LNCaP clone FGC (cell line): ENCODE results near the gene ARHGEF26.

ENCODE experiments used
- DNase-seq: peaks from one replicate; pipeline ENCODE4 v3.0.0-alpha.2; 2011; ENCODE audit warnings: low read depth
- H3K4me3 ChIP-seq: 2 replicates; pipeline ENCODE4 v1.5.1; 2011; ENCODE audit warnings: mild to moderate bottlenecking, low read depth, low read length, control low read depth
- TF ChIP-seq, protein P1 (sequence below): IDR thresholded peaks from 2 replicates; pipeline ENCODE4 v1.5.1; 2012; ENCODE audit warnings: mild to moderate bottlenecking; ENCODE audit not compliant: control insufficient read depth, insufficient read depth; ENCODE audit errors: extremely low read depth

ARHGEF26 gene

DNA sequence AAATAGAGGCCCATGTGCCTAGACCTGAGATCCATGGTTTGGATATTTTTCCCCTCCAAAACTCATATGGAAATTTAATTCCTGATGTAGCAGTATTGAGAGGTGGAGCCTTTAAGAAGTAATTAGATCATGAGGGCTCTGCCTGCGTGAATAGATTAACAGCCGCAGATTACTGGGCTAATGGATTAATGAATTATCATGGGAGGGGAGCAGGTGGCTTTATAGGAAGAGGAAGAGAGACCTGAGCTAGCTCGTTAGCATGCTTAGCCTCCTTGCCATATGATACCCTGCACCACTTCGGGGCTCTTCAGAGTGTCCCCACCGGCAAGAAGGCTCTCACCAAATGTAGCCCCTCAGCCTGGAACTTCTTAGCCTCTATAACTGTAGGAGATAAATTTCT lies 15.8 kb downstream of the ARHGEF26 start:
- DNase-seq = no peak
- TF ChIP-seq, protein P1, sequence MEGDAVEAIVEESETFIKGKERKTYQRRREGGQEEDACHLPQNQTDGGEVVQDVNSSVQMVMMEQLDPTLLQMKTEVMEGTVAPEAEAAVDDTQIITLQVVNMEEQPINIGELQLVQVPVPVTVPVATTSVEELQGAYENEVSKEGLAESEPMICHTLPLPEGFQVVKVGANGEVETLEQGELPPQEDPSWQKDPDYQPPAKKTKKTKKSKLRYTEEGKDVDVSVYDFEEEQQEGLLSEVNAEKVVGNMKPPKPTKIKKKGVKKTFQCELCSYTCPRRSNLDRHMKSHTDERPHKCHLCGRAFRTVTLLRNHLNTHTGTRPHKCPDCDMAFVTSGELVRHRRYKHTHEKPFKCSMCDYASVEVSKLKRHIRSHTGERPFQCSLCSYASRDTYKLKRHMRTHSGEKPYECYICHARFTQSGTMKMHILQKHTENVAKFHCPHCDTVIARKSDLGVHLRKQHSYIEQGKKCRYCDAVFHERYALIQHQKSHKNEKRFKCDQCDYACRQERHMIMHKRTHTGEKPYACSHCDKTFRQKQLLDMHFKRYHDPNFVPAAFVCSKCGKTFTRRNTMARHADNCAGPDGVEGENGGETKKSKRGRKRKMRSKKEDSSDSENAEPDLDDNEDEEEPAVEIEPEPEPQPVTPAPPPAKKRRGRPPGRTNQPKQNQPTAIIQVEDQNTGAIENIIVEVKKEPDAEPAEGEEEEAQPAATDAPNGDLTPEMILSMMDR = no peak
- no peak overlapping the region for H3K4me3 ChIP-seq

- TF ChIP-seq, protein P1 = no peak
- no peak overlapping the region for H3K4me3 ChIP-seq
- no peak for DNase-seq
Observed at GRCh38 chr3:154139996-154140436, 18.8 kb downstream of the ARHGEF26 start.

DNA sequence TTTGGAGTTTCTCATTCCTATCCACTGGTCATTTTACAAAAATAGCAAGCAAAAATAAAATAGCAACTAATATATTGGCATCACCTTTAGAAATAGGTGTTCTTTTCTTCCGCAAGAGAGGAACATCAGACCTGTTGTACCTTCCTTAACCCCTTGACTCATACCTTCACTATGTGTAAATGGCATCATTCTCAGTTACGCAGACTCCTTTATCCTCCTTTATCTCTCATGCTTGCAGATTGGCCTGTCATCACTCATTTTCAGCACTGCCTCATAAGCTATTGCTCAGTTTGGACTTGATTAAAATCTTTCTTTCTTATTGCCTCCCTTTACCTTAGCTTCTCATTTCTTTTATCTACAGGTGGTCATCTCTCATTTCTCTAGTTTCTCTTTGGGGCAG lies 21.4 kb downstream of the ARHGEF26 start:
- DNase-seq = no peak
- no peak overlapping the region for H3K4me3 ChIP-seq
- TF ChIP-seq, protein P1 = no peak

DNA sequence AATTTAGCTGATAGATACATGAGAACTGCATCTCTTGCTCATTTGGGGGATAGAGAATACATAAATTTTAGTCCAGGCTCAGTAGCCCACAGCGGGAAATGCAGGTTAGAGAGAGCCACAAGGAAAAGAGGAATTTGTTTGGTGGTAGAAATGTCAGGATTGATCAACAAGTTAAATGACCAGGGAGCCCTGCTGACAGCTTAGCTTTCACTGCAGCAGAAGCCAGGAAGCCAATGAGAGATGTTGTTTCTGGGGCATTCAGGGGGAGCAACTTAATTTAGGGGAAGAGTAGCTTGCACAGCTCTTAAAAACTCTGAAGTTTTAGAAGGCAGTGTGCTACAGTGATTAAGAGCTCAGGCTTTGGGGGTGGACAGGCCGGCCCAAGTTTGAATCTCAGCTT lies 22.7 kb downstream of the ARHGEF26 start:
- DNase-seq = no peak
- no peak overlapping the region for H3K4me3 ChIP-seq
- TF ChIP-seq, protein P1 = no peak

- no peak overlapping the region for H3K4me3 ChIP-seq
- TF ChIP-seq, protein P1 = no peak
- DNase-seq = no peak
Observed at GRCh38 chr3:154144825-154145465, 23.8 kb downstream of the ARHGEF26 start.

DNA sequence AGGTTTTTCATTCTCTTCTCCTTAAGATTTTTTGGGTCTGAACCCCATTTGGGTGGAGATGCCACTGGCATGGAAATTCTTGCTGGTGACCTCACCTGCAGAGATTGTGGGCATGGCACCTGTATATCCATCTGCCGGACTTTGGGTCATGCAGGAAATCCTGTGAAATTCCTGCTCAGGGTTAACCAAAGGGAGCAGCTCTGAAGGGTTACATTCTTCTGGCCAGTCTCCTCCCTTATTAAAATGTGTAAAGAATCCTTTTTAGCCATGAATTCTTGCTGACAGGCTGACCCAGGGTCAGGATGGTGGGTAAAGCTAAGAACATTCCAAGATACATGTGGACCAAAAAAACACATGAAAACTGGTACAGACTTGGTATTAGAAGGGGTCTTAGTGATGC lies 27.4 kb downstream of the ARHGEF26 start:
- TF ChIP-seq, protein P1 = no peak
- no peak for DNase-seq
- H3K4me3 ChIP-seq = no peak overlapping the region

DNA sequence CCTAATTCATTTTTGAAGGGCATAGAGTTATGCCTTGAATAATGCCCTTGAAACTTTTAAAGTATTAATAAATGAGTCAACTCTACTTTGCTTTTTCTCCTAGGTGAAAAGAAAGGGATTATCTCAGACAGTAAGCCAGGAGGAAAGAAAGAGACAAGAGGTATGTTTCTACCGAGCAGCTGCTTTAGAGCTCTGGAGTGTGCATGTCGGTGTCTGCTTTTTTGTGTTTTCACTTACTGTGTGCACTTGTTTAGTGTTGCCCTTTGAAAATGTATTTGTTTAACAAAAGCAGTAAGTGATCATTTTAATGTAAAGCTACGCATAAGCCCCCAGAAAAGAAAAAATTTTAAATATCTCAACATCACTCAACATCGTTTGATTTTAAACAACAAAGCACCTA lies 28.1 kb downstream of the ARHGEF26 start:
- TF ChIP-seq, protein P1 = no peak
- H3K4me3 ChIP-seq = no peak overlapping the region
- no peak for DNase-seq
